Upper lobe of left lung (tissue), 4 donors: Measurements from ENCODE around the gene GRIN1.

Experiments
- CTCF ChIP-seq, 6 experiments: fragments of 450-650 bp in 4 of 6; fragments of 200-600 bp in 2 of 6; sonication (generic) in 2 of 6; IDR thresholded peaks; one replicate each; pipeline ENCODE4 v1.5.1; 2016 to 2019; ENCODE audit warnings: antibody characterized with exemption in 6 of 6
- EP300 ChIP-seq, 4 donors: sonication (generic); formaldehyde crosslinking; IDR thresholded peaks; one replicate each; pipeline ENCODE4 v1.5.1; 2017; ENCODE audit warnings: antibody characterized with exemption in 4 of 4, control low read depth in 2 of 4
- POLR2A ChIP-seq, 4 donors: fragments of 450-650 bp; IDR thresholded peaks; one replicate each; pipeline ENCODE4 v1.5.1; 2016 to 2017; ENCODE audit warnings: antibody characterized with exemption in 4 of 4, mild to moderate bottlenecking in 2 of 4
- POLR2AphosphoS5 ChIP-seq, 2 donors: sonication (generic); formaldehyde crosslinking; IDR thresholded peaks; one replicate each; pipeline ENCODE4 v1.5.1; 2017; ENCODE audit warnings: antibody characterized with exemption in 2 of 2

DNA sequence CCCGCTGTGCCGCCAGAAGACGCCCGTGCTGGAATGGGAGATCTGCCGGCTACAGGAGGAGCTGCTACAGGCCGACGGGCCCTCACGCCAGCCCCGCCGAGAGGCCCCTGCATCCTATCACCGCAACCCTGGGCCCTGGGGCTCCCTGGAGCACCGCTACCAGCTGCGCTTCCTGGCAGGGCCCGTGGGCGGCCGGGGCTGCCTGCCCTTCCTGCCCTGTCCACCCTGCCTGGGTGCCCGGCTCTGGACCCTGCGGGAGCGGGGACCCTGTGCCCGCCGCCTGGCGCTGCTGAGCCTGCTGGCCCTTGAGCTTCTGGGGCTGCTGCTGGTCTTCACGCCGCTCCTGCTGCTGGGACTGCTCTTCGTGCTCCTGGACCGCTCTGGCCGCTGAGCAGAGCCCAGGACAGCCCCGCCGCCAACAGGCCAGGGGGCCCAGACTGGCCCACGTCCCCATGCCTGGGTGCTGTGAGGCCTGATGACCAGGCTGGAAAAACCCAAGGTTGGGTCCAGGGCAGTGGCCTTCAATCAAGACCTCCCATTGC, 79.3 kb downstream of the GRIN1 start:
- TF ChIP-seq POLR2A (IDR thresholded peaks at IDR 0.05) (no peak), EP300 (IDR thresholded peaks at IDR 0.05) (no peak), CTCF (IDR thresholded peaks at IDR 0.05) (no peak), POLR2AphosphoS5 (IDR thresholded peaks at IDR 0.05) (no peak)
